Caco-2 (cell line): Measurements from ENCODE around the gene TMEM208. TPM values are rescaled to one million over a fixed set of nuclear protein-coding genes. Genes with fewer than 3 reads are reported as not detected.
A peak's percentile ranks its signal among the peaks of the same experiment; 100 is the strongest.

Source experiments
- BruUV-seq: library from RNA; stranded (reverse); fragments of 400-500 nt; replicated peaks from 2 replicates; lab custom pipeline; 2021; lab: Mats Ljungman, UMichigan
- CTCF ChIA-PET: fragments of 300-600 bp; sonication (Branson Sonifier 250); formaldehyde crosslinking; loops from one replicate; lab custom pipeline; 2022; ENCODE audit warnings: antibody characterized with exemption; lab: Charles Lee
- POLR2A ChIA-PET: fragments of 300-600 bp; sonication (Branson Sonifier 250); formaldehyde crosslinking; loops from one replicate; lab custom pipeline; 2022; ENCODE audit warnings: antibody characterized with exemption; lab: Charles Lee
- DNase-seq, 2 experiments: peaks; one replicate each; pipeline versions ENCODE4 v3.0.0 to v3.0.0-alpha.2; 2020 to 2022
- H3K27me3 ChIP-seq: replicated peaks from 2 replicates; pipeline ENCODE4 v1.6.0; 2011; ENCODE audit warnings: low read length; ENCODE audit not compliant: control insufficient read depth, insufficient read depth
- H3K36me3 ChIP-seq: 2 replicates; pipeline ENCODE4 v1.5.1; 2011; ENCODE audit warnings: low read length; ENCODE audit not compliant: control insufficient read depth, insufficient read depth
- H3K4me1 ChIP-seq: fragments of 250-450 bp; sonication (Bioruptor Pico); 2 replicates; pipeline ENCODE4 v1.5.1; 2020; ENCODE audit warnings: mild to moderate bottlenecking
- H3K4me3 ChIP-seq: 2 replicates; pipeline ENCODE4 v1.5.1; 2011; ENCODE audit warnings: low read depth, mild to moderate bottlenecking, control low read depth, low read length
- H3K9me3 ChIP-seq: fragments of 250-450 bp; sonication (Bioruptor Pico); 2 replicates; pipeline ENCODE4 v1.5.1; 2020; ENCODE audit warnings: mild to moderate bottlenecking, moderate library complexity
- H3K27ac Mint-ChIP-seq: one replicate; pipeline ENCODE4 v1.8.0; 2022; ENCODE audit warnings: mixed read lengths; ENCODE audit not compliant: unreplicated experiment
- H3K27me3 Mint-ChIP-seq: one replicate; pipeline ENCODE4 v1.8.0; 2022; ENCODE audit warnings: mixed read lengths; ENCODE audit not compliant: insufficient read depth, unreplicated experiment
- H3K36me3 Mint-ChIP-seq: one replicate; pipeline ENCODE4 v1.8.0; 2022; ENCODE audit warnings: mild to moderate bottlenecking, mixed read lengths; ENCODE audit not compliant: insufficient read depth, unreplicated experiment
- H3K4me1 Mint-ChIP-seq: one replicate; pipeline ENCODE4 v1.8.0; 2022; ENCODE audit warnings: low read depth, mixed read lengths; ENCODE audit not compliant: unreplicated experiment
- H3K4me3 Mint-ChIP-seq: one replicate; pipeline ENCODE4 v1.8.0; 2022; ENCODE audit warnings: mild to moderate bottlenecking, moderate library complexity, mixed read lengths; ENCODE audit not compliant: unreplicated experiment
- H3K9me3 Mint-ChIP-seq: one replicate; pipeline ENCODE4 v1.8.0; 2022; ENCODE audit warnings: mixed read lengths; ENCODE audit not compliant: unreplicated experiment
- CTCF ChIP-seq, 2 experiments: fragments of 200-600 bp in 1 of 2; IDR thresholded peaks; 1 replicate in 1 of 2; 2 replicates in 1 of 2; pipeline versions ENCODE4 v1.5.1 to v1.8.0; 2011 to 2022; ENCODE audit warnings: antibody characterized with exemption in 1 of 2, control low read depth in 1 of 2, inconsistent platforms in 1 of 2, low read depth in 1 of 2, low read length in 1 of 2, mild to moderate bottlenecking in 1 of 2, moderate library complexity in 1 of 2; ENCODE audit not compliant: insufficient read depth in 1 of 2, severe bottlenecking in 1 of 2, unreplicated experiment in 1 of 2
- intact Hi-C: fragments of 100-400 bp; cut with micrococcal nuclease; formaldehyde crosslinking; loops from one replicate; pipeline ENCODE4 v1.10.0; 2022; ENCODE audit not compliant: unreplicated experiment
- total RNA-seq: library from RNA; stranded (reverse); gene quantifications from 2 replicates; pipeline ENCODE4 v1.2.3, GENCODE V29; 2022

The TMEM208 gene
- total RNA-seq, 1 experiment from 2014 or later: 69.7 TPM

GRCh38 chr16:67259705-67260104, 32.8 kb downstream of the TMEM208 start:
- H3K4me3 ChIP-seq: no peak overlapping the region
- H3K27me3 ChIP-seq: no peaks in the 10 kb centered on the region
- Mint-ChIP-seq H3K27ac (no peak overlapping the region), H3K4me1 (no peaks in the 10 kb centered on the region), H3K9me3 (no peaks in the 10 kb centered on the region), H3K36me3 (no peaks in the 10 kb centered on the region), H3K27me3 (no peaks in the 10 kb centered on the region), H3K4me3 (no peak overlapping the region)
- no peaks in the 10 kb centered on the region; the same call in 1 of the 2 replicates for H3K4me1 ChIP-seq
- BruUV-seq: no TSS peak
- TF ChIP-seq CTCF (IDR thresholded peaks at IDR 0.05; ENCODE audit: insufficient read depth in 1 of 2, low read depth in 1 of 2, low read length in 1 of 2, severe bottlenecking in 1 of 2, unreplicated experiment in 1 of 2): no peak
- CTCF ChIA-PET: interaction anchor here (0.7 to 2.1 kb wide), 12 partner anchors 10 to 460 kb away, joined by 3 to 69 read pairs (median 10); partner anchors contain the start of genes FHOD1, KCTD19, LRRC36 and TMEM208
- no peaks in the 10 kb centered on the region for H3K9me3 ChIP-seq
- intact Hi-C loops: loop anchor here (1.0 to 2.0 kb wide), 4 partner anchors 19 to 207 kb away; partner anchors contain the start of gene PLEKHG4
- DNase-seq: no peak
- H3K36me3 ChIP-seq: no peaks in the 10 kb centered on the region
- POLR2A ChIA-PET: interaction anchor here (1.6 kb wide), 1 partner anchor 26 kb away, joined by 4 read pairs; no protein-coding TSS in a partner anchor

DNA sequence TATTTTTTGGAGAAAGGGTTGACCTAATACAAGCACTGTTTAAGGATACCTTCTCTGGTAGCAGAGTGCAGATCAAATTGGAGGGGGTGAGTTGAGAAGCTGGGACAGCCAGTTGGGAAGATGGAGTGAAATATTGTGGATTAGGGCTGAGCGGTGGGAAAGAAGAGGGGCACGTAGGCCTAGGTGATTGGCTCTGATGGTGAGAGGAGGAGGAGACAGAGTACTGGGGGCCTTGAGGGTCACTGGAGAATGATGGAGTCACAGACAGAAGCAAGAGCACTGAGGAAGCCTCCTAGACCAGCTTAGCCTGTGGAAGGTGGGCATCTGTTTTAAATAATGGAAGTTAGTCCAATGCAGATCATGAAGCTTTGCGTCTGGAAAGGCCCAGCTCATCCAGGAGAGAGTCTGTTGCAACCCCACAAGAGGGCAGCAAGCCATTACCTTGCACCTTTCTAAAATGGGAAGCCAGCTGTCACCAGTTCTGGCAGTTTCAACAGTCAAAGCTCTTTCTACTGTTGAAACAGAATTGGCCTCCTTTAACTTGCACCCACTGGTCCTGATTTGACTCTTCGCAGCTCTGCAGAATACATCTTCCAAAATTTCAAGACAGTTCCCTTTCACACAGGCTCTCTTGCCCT, 33.6 kb downstream of the TMEM208 start:
- no peak overlapping the region for H3K4me3 Mint-ChIP-seq

More for the DNA sequence above, 33.6 kb downstream of the TMEM208 start:
- no peaks in the 10 kb centered on the region for H3K27me3 Mint-ChIP-seq
- no peaks in the 10 kb centered on the region for H3K9me3 ChIP-seq
- intact Hi-C loops: loop anchor here (1.0 to 2.0 kb wide), 4 partner anchors 18 to 206 kb away; partner anchors contain the start of gene PLEKHG4
- no TSS peak for BruUV-seq
- ChIA-PET POLR2A (interaction anchor here (0.9 to 1.6 kb wide), 4 partner anchors 13 to 25 kb away, joined by 3 to 24 read pairs (median 4); partner anchors contain the start of genes FHOD1 and PLEKHG4), CTCF (interaction anchor here (0.6 to 2.1 kb wide), 31 partner anchors 8 to 459 kb away, joined by 3 to 69 read pairs (median 6); partner anchors contain the start of genes ATP6V0D1, FHOD1, HSD11B2 and KCTD19)
- H3K4me1 Mint-ChIP-seq: no peaks in the 10 kb centered on the region
- peak; percentile 67 to 84 for TF ChIP-seq CTCF (IDR thresholded peaks at IDR 0.05; ENCODE audit: insufficient read depth in 1 of 2, low read depth in 1 of 2, low read length in 1 of 2, severe bottlenecking in 1 of 2, unreplicated experiment in 1 of 2)
- peak; percentile 64 to 72 for DNase-seq
- H3K9me3 Mint-ChIP-seq: no peaks in the 10 kb centered on the region
- H3K4me1 ChIP-seq: no peaks in the 10 kb centered on the region; the same call in 1 of the 2 replicates
- no peak overlapping the region for H3K4me3 ChIP-seq
- H3K36me3 ChIP-seq: no peaks in the 10 kb centered on the region
- no peaks in the 10 kb centered on the region for H3K27me3 ChIP-seq
- H3K27ac Mint-ChIP-seq: no peak overlapping the region
- no peaks in the 10 kb centered on the region for H3K36me3 Mint-ChIP-seq
